GM18867 (cell line): Measurements from ENCODE around the gene HOXA11.

Source experiments
- ATAC-seq: cut with Tn5 transposase; IDR thresholded peaks from one replicate; pipeline ENCODE4 v1.9.1; 2021; ENCODE audit warnings: mild to moderate bottlenecking, moderate library complexity; ENCODE audit not compliant: unreplicated experiment

HOXA11 gene

GRCh38 chr7:27207348-27207985, 22.4 kb upstream of the HOXA11 start:
- no peak for ATAC-seq

- ATAC-seq = no peak
Observed at GRCh38 chr7:27205325-27206280, 20.6 kb upstream of the HOXA11 start.

- no peak for ATAC-seq
Observed at GRCh38 chr7:27204851-27205322, 19.9 kb upstream of the HOXA11 start.

DNA sequence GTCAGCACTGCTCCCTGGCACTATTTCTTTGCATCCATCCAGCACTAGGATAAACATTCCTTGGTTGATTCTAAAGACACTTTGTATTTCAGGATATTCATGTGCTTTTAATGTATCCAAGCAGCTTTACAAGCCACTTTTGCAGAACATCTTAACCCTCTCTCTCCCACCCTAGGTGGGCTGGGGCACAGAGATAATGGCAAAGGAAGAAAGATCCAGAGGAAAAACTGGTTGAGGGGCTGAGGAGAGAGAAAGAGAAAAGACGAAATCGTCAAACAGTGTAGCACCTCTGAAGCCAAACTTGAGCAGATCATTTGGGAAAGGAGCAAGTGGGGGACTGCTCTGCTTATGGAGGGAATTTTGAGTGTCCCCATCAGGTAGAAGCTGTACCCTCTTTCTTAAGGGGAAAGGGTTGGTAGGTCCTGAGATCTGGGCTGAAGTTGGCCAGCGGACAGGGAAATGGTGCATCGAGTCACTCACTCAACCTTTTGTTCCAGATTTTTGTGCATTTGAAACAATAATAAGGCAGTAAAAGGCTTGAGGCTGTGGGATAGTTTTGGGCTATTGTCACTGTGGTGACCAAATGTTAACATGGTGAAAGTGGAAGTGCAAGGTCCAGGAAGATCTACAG, 19.0 kb upstream of the HOXA11 start:
- no peak for ATAC-seq

DNA sequence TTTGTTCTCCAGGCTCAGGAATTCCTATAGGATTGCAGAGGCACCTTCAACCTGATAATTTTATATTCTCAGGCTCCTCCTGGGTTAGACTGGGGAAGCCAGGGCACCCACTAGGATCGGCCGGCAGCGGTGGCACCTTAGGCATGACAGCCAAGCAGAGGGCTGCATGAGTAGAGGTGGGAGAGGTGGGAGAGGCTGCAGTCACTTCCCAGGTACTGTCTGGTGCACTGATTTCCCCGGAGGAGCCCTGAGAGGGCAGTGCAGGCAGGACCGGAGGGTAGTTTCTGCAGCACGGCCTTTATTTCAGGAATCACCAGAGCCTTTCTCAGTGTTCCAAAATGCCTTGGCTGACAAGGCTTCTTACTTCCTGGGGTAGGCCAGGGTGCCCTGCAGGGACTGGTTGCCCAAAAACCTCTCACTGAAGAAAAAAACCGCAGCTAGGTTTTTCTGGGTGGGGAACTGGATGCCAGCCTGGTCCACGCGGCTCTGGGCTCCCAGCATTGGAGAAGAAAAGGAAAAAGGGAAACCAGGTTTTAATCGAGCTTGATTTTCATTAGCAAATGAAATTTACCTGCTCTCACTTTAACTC, 18.4 kb upstream of the HOXA11 start:
- ATAC-seq = no peak

DNA sequence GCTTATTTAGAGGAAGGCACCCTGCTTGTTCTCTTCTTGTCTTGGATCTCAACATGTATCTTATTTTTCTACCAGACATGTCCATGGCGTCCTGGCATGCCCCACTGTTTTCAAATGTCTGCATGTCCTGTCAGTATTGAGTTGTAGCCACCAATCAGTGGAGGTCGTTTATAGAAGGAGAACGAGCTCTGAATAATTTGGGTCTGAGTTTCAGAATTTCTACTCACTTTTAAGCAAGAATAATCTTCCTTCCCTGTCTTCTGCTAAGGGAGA, 17.8 kb upstream of the HOXA11 start:
- no peak for ATAC-seq

DNA sequence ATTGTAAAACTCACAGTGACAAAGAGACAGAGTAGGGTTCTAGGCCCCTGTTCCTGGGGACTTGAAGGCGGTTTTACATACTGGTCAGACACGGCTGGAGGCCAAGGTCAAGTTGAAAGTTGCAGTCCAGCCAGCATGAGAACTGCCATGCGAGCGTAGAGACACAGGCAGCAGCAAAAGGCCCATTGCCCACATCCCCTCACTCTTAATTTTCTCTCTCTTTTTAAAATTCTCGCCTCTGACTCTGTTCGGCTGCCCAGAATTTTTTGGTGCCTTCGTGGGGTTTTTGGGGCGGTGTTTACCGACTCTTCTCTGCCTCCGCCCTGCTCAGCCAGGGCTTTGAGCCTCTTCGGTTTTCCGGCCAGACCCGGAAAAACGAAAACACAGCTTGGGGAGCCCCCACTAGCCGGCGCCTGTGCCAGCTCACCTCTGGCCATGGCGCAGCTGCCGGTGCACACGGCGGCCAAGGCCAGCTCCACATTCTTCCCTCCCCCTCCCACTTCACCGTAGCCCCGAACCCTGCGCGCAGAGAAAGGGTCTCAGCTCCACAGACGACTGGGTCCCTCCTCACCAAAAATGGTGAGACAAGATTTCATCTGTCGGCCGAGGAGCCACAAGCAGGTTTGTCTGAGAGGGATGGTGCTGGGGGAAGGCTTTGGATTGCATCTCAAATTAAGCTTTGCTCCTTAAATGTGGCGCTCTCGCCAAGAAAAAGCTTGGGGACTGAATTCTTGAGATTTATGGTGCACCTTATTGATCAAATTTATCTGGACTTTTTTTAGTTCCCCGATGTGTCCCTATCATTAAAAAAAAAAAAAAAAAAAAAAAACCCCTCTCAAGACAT, 17.2 kb upstream of the HOXA11 start:
- ATAC-seq = no peak

GRCh38 chr7:27201580-27202017, 16.6 kb upstream of the HOXA11 start:
- ATAC-seq = no peak

DNA sequence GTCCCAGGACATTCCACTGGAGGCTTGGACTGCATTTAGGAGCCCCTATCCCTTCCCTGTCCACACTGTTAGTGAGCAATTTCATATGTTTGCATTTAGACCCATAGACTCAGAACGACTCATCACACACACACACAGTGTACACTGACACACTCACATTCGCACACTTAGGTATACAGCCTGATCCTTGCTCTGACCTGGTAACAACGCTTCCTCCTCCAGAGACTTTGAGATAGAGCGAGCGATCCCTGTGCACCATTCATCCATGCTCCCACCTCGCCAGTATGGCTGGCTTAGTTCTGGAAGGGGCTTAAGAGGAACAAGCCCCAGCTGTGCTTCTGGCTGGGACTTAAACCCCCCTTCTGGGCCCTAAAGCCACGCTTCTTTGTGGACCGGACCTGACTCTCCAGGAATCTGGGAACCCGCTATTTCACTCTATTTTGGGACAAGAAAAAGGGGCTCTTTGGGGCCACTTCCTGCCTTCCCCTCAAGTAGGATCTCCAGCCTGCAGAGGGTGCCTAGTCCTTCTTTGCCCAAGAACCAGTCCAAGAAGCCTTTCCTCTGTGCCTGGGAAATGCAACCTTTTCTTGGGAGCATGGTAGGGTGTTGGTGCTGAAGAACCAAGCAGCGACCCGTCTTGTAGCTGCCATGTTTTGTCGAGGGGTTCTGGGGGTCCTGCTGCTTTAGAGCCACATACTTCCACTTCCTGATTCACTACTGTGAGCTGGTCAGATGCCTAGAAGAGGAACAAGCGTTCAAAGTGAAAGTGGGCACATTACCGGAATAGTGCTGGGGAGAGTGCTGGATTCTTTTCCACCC, 15.9 kb upstream of the HOXA11 start:
- no peak for ATAC-seq

GRCh38 chr7:27199849-27200760, 15.1 kb upstream of the HOXA11 start, which contains the start of gene HOXA13:
TSS of gene HOXA13 (minus strand) at chr7:27200091. CDS start at chr7:27200077, 14 bp downstream.
- ATAC-seq = peak; percentile 79

GRCh38 chr7:27198871-27199801, 14.1 kb upstream of the HOXA11 start:
- ATAC-seq = peak; percentile 13

- no peak for ATAC-seq
Observed at GRCh38 chr7:27198138-27198841, 13.3 kb upstream of the HOXA11 start.

DNA sequence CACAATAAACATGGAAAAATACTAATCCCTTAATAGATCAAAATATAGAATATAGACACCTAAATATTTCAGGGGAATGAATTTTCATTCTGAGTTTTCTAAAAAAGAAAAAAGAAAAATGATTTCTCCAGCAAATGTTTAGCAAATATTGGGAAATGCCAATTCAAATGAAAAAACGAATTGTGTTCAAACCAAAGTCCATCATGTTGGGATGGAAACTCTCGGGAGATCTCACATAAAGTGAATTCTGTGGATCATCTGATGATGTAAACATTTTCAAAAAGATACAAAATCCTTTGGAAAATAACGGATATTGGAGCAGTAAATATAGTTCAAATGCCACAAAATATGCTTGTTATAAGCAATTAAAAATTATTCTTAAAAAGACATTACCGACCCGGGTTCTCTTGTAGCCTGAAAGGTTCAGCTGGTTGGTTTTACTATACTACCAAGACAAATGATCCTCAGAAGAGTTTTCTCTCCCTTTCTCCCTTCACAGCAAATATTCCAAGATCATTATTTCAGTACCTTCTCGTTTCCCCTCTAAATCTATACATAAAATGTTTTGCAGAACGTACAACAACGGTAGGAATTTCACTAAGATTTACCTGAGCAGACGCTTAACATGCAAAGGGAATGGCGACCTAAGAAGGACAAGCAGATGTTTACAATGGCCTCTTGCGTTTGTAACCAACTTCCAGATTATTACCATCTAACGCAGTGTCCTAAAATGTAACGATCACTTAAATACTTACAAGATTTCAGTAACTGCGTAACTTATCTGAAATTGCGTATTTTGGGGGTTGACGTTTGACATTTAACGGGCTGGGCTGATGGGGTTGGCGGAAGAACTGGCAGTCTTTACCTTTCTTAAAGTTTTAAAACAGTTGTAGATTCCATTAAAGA, 12.4 kb upstream of the HOXA11 start:
- no peak for ATAC-seq

DNA sequence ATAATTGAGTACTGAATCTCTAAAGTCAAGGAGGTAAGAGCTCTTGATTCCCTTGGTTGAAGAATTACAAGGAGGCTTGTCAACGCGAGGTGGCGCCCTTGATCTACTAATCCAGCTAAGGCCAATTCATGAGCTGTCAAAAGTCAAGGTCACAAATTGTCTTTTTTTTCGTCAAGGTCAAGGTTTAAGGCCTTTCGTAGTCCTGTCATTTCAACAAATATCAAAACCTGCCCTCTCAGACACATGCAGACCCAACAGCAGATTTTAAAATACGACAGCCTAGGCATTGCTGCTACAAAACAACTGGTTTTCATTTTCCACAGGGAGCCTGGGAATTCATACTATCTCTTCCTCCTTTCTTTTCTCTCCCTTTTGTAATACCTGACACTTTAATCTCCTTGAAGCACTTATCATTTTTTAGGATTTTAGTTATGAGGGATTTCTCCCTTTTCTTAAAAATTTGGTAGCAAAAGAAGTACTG, 11.3 kb upstream of the HOXA11 start:
- no peak for ATAC-seq

DNA sequence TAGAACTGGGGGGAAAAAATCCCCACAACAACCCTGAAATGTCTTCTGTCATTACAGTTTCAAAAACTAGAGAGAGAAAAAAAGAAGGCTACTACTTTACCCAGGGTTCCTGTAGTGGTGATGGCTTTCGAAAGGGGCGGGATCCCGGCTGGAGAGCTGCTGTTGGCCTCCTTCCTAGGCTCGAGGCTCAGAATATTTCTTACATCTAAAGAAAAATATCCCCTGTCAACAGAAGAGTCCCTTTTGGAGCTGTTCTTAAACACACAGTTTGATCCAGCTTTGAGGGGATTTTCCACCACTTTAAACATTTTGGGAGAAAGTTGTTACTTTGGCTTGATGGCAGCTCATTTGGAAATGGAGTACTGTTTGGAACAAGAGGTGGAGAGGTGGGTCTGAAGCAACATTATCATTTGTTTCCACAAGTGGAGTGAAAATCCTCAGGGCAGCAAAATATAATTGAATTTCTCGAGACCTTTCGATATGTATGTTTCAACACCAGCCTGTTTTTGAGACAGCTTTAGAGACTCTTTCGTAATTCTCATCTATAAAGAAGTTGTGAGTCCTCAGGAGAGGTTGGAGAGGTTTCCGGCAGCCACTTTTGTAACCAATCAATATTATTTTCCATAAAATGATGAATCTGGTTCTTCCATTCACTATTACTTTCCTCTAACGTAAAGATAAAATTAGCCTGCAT, 9.8 kb upstream of the HOXA11 start:
- ATAC-seq = no peak
